HG03432 (cell line): ENCODE results near the gene NAA60.
"Not testable (repeated sequence)": the region's sequence is repeated elsewhere in the genome, so short reads cannot be mapped to it uniquely, and the experiment has no call there.

Source experiments
- ATAC-seq: cut with Tn5 transposase; IDR thresholded peaks from one replicate; pipeline ENCODE4 v1.9.1; 2021; ENCODE audit warnings: mild to moderate bottlenecking, moderate library complexity; ENCODE audit not compliant: unreplicated experiment

The NAA60 gene

GRCh38 chr16:3461151-3461550, 17.7 kb downstream of the NAA60 start:
- no peak for ATAC-seq

GRCh38 chr16:3465301-3465700, 21.8 kb downstream of the NAA60 start:
- ATAC-seq = no peak

- ATAC-seq = no peak
These were observed 22.6 kb downstream of the NAA60 start for GRCh38 chr16:3465911-3466584.

- no peak for ATAC-seq
These were observed 23.7 kb downstream of the NAA60 start for GRCh38 chr16:3467182-3467581.

GRCh38 chr16:3467921-3468320, 24.4 kb downstream of the NAA60 start:
- ATAC-seq = no peak

GRCh38 chr16:3468501-3468900, 25.0 kb downstream of the NAA60 start:
- no peak for ATAC-seq

GRCh38 chr16:3469736-3470135, 26.3 kb downstream of the NAA60 start:
- no peak for ATAC-seq

GRCh38 chr16:3470723-3471122, 27.2 kb downstream of the NAA60 start:
- ATAC-seq = no peak

GRCh38 chr16:3471518-3472176, 28.2 kb downstream of the NAA60 start:
- ATAC-seq = no peak

- ATAC-seq = no peak
These were observed 29.6 kb downstream of the NAA60 start for GRCh38 chr16:3472878-3473595.

GRCh38 chr16:3473596-3473943, 30.1 kb downstream of the NAA60 start:
- ATAC-seq = not testable (repeated sequence)

GRCh38 chr16:3474136-3474779, 30.8 kb downstream of the NAA60 start:
- ATAC-seq = no peak

- ATAC-seq = not testable (repeated sequence)
These were observed 31.4 kb downstream of the NAA60 start for GRCh38 chr16:3474870-3475269.

GRCh38 chr16:3475604-3476375, 32.3 kb downstream of the NAA60 start:
- no peak for ATAC-seq

GRCh38 chr16:3476409-3476808, 32.9 kb downstream of the NAA60 start:
- no peak for ATAC-seq

GRCh38 chr16:3478242-3478925, 34.9 kb downstream of the NAA60 start:
- no peak for ATAC-seq

GRCh38 chr16:3479654-3480216, 36.3 kb downstream of the NAA60 start:
- no peak for ATAC-seq

GRCh38 chr16:3480901-3481695, 37.6 kb downstream of the NAA60 start:
- ATAC-seq = no peak
